Suprapubic skin (tissue), 4 donors: ENCODE results near the gene LRCOL1. TPM values are rescaled to one million over a fixed set of nuclear protein-coding genes. Genes with fewer than 3 reads are reported as not detected.

Experiments used
- DNase-seq, 2 donors: peaks; one replicate each; pipeline ENCODE4 v3.0.0-alpha.2; 2019; ENCODE audit warnings: low spot score in 2 of 2
- H3K27ac ChIP-seq: fragments of 200-600 bp; sonication (generic); one replicate; pipeline ENCODE4 v1.5.1; 2019
- H3K27me3 ChIP-seq: fragments of 200-600 bp; sonication (generic); one replicate; pipeline ENCODE4 v1.5.1; 2019
- H3K36me3 ChIP-seq: fragments of 200-600 bp; sonication (generic); one replicate; pipeline ENCODE4 v1.5.1; 2019
- H3K4me1 ChIP-seq: fragments of 200-600 bp; sonication (generic); one replicate; pipeline ENCODE4 v1.5.1; 2019
- H3K4me3 ChIP-seq: fragments of 200-600 bp; sonication (generic); one replicate; pipeline ENCODE4 v1.5.1; 2019; ENCODE audit warnings: mild to moderate bottlenecking
- H3K9me3 ChIP-seq: fragments of 200-600 bp; sonication (generic); one replicate; pipeline ENCODE4 v1.5.1; 2019
- CTCF ChIP-seq, 2 donors: fragments of 200-600 bp in 1 of 2; fragments of 450-650 bp in 1 of 2; sonication (generic) in 1 of 2; IDR thresholded peaks; one replicate each; pipeline ENCODE4 v1.5.1; 2016 to 2019; ENCODE audit warnings: antibody characterized with exemption in 2 of 2, mild to moderate bottlenecking in 1 of 2, moderate library complexity in 1 of 2
- EP300 ChIP-seq: sonication (generic); formaldehyde crosslinking; IDR thresholded peaks from one replicate; pipeline ENCODE4 v1.6.1; 2017; ENCODE audit warnings: antibody characterized with exemption
- POLR2A ChIP-seq, 2 donors: fragments of 450-650 bp; IDR thresholded peaks; one replicate each; pipeline ENCODE4 v1.6.1; 2017; ENCODE audit warnings: antibody characterized with exemption in 2 of 2, mild to moderate bottlenecking in 2 of 2, moderate library complexity in 2 of 2
- POLR2AphosphoS5 ChIP-seq, 3 donors: sonication (generic); formaldehyde crosslinking; IDR thresholded peaks; one replicate each; pipeline ENCODE4 v1.6.1; 2017; ENCODE audit warnings: antibody characterized with exemption in 3 of 3
- WGBS: methylation state at CpG from one replicate; pipeline ENCODE4 v1.1.5; 2018; 5-methylcytosine and 5-hydroxymethylcytosine counted together
- total RNA-seq, 4 donors: library from RNA; depleted of rRNA; stranded (reverse); fragments of >200 nt; gene quantifications; one replicate each; pipeline ENCODE4 v1.1.0, GENCODE V29; 2016

LRCOL1 gene
- total RNA-seq, 4 donors from 2014 or later, result not detected

- TF ChIP-seq POLR2AphosphoS5 (IDR thresholded peaks at IDR 0.05) (no peak), CTCF (IDR thresholded peaks at IDR 0.05) (no peak), EP300 (no peak), POLR2A (IDR thresholded peaks at IDR 0.05) (no peak)
- peaks cover 24% of the 10 kb centered on the region for H3K4me1 ChIP-seq
- 13% methylated on average over 20 of the region's 51 CpGs for WGBS
- H3K4me3 ChIP-seq, result peak overlapping the region; percentile 22
- no peaks in the 10 kb centered on the region for H3K9me3 ChIP-seq
- no peaks in the 10 kb centered on the region for H3K36me3 ChIP-seq
- no peak for DNase-seq
- H3K27ac ChIP-seq, result no peak overlapping the region
- H3K27me3 ChIP-seq, result peaks cover 60% of the 10 kb centered on the region
Measured at GRCh38 chr12:132617822-132618682, 7.7 kb upstream of the LRCOL1 start.

- Histone ChIP-seq H3K36me3 (no peaks in the 10 kb centered on the region), H3K4me1 (peaks cover 16% of the 10 kb centered on the region), H3K27me3 (peaks cover 60% of the 10 kb centered on the region), H3K9me3 (no peaks in the 10 kb centered on the region), H3K4me3 (no peak overlapping the region), H3K27ac (no peak overlapping the region)
- TF ChIP-seq EP300, result no peak
- TF ChIP-seq POLR2A (IDR thresholded peaks at IDR 0.05), result no peak
- TF ChIP-seq POLR2AphosphoS5 (IDR thresholded peaks at IDR 0.05), result no peak
- no peak for TF ChIP-seq CTCF (IDR thresholded peaks at IDR 0.05)
- DNase-seq, result no peak
- WGBS, result 95% methylated on average over 4 of the region's 4 CpGs
Measured at GRCh38 chr12:132617135-132617701, 6.8 kb upstream of the LRCOL1 start.

GRCh38 chr12:132615579-132616038, 5.2 kb upstream of the LRCOL1 start:
- Histone ChIP-seq H3K9me3 (no peaks in the 10 kb centered on the region), H3K27me3 (peaks cover 62% of the 10 kb centered on the region), H3K27ac (no peak overlapping the region), H3K36me3 (no peaks in the 10 kb centered on the region), H3K4me1 (peaks cover 14% of the 10 kb centered on the region), H3K4me3 (no peak overlapping the region)
- 78% methylated on average over 16 of the region's 16 CpGs for WGBS
- no peak for DNase-seq
- no peak for TF ChIP-seq CTCF (IDR thresholded peaks at IDR 0.05)
- TF ChIP-seq POLR2AphosphoS5 (IDR thresholded peaks at IDR 0.05), result no peak
- no peak for TF ChIP-seq EP300
- no peak for TF ChIP-seq POLR2A (IDR thresholded peaks at IDR 0.05)

GRCh38 chr12:132614861-132615578, 4.6 kb upstream of the LRCOL1 start:
- Histone ChIP-seq H3K27ac (no peak overlapping the region), H3K4me3 (no peak overlapping the region), H3K27me3 (peaks cover 63% of the 10 kb centered on the region), H3K36me3 (no peaks in the 10 kb centered on the region), H3K4me1 (peaks cover 20% of the 10 kb centered on the region), H3K9me3 (no peaks in the 10 kb centered on the region)
- peak; percentile 83 to 93 for DNase-seq
- 15% methylated on average over 13 of the region's 18 CpGs for WGBS
- TF ChIP-seq POLR2AphosphoS5 (IDR thresholded peaks at IDR 0.05) (no peak), CTCF (IDR thresholded peaks at IDR 0.05) (peak; percentile 65 to 82), POLR2A (IDR thresholded peaks at IDR 0.05) (no peak), EP300 (no peak)

- Histone ChIP-seq H3K27me3 (peaks cover 63% of the 10 kb centered on the region), H3K4me1 (peaks cover 19% of the 10 kb centered on the region), H3K27ac (no peak overlapping the region), H3K9me3 (no peaks in the 10 kb centered on the region), H3K36me3 (no peaks in the 10 kb centered on the region), H3K4me3 (no peak overlapping the region)
- no peak for TF ChIP-seq POLR2AphosphoS5 (IDR thresholded peaks at IDR 0.05)
- no peak for TF ChIP-seq CTCF (IDR thresholded peaks at IDR 0.05)
- no peak for TF ChIP-seq EP300
- no peak for TF ChIP-seq POLR2A (IDR thresholded peaks at IDR 0.05)
- no peak for DNase-seq
- WGBS, result 96% methylated on average over 5 of the region's 5 CpGs
Measured at GRCh38 chr12:132614029-132614428, 3.6 kb upstream of the LRCOL1 start.
